ENCODE results near the gene PRPF19. TPM values are rescaled to one million over a fixed set of nuclear protein-coding genes. Genes with fewer than 3 reads are reported as not detected.

The PRPF19 gene
- polyA plus RNA-seq, 1 of the 3 experiments (the other 2 are of a cell fraction): 58.9 TPM

DNA sequence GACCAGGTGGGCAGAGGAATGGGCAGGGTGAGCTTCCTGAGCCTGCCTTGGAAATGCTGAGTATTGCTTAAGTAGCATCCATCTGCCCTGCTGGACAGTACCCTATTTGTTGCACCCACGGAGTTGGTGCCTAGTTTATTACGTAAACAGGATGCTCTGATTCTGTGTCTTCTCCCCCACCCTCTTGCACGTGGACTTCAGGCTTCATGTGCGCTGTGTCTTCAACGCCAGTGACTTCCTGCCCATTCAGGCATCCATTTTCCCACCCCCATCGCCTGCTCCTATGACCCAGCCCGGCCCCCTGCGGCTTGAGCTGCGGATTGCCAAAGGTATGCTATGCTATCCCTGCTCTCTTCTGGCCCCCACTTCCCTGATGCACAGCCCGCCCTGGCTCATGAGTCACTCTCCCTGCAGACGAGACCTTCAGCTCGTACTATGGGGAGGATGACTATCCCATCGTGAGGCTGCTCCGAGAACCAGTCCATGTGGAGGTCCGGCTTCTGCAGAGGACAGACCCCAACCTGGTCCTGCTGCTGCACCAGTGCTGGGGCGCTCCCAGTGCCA lies 33.3 kb downstream of the PRPF19 start:
- no peak overlapping the region for H3K4me3 ChIP-seq (ENCODE audit: low read depth in 2 of 2, low read length in 1 of 2)
- 82% methylated on average over 11 of the region's 16 CpGs for WGBS (ENCODE audit: low lambda C conversion rate)
- TF ChIP-seq, protein P1, sequence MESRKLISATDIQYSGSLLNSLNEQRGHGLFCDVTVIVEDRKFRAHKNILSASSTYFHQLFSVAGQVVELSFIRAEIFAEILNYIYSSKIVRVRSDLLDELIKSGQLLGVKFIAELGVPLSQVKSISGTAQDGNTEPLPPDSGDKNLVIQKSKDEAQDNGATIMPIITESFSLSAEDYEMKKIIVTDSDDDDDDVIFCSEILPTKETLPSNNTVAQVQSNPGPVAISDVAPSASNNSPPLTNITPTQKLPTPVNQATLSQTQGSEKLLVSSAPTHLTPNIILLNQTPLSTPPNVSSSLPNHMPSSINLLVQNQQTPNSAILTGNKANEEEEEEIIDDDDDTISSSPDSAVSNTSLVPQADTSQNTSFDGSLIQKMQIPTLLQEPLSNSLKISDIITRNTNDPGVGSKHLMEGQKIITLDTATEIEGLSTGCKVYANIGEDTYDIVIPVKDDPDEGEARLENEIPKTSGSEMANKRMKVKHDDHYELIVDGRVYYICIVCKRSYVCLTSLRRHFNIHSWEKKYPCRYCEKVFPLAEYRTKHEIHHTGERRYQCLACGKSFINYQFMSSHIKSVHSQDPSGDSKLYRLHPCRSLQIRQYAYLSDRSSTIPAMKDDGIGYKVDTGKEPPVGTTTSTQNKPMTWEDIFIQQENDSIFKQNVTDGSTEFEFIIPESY (IDR thresholded peaks at IDR 0.05; ENCODE audit: borderline replicate concordance, low read depth): no peak
- TF ChIP-seq FOSL2 (IDR thresholded peaks at IDR 0.05; ENCODE audit: borderline replicate concordance, low read depth) (peak; percentile 18; the same call in 1 of the 2 replicates), NFIC (IDR thresholded peaks at IDR 0.05; ENCODE audit: borderline replicate concordance) (no peak)
- no peak overlapping the region for H3K27ac ChIP-seq (ENCODE audit: low read depth in 2 of 2, low read length in 1 of 2)
- POLR2A ChIA-PET: no interaction called here
- no peaks in the 10 kb centered on the region for H3K79me2 ChIP-seq (ENCODE audit: insufficient read depth)
- peak; percentile 8 for DNase-seq
- H3K9ac ChIP-seq: no peak overlapping the region
- H3K27me3 ChIP-seq (ENCODE audit: insufficient read depth): no peaks in the 10 kb centered on the region
- H3K4me1 ChIP-seq (ENCODE audit: control insufficient read depth in 1 of 2, insufficient read depth in 2 of 2, low read depth in 1 of 2, low read length in 1 of 2): peaks cover 0 to 8% of the 10 kb centered on the region in 2 experiments; a peak in 1 of 4 replicates
- peaks cover 0 to 5% of the 10 kb centered on the region in 2 experiments for H3K36me3 ChIP-seq (replicated peaks in 1 of 2; ENCODE audit: control insufficient read depth in 1 of 2, insufficient read depth in 2 of 2, low read length in 1 of 2)
- H3K9me3 ChIP-seq: no peaks in the 10 kb centered on the region
- H3K9me2 ChIP-seq: no peaks in the 10 kb centered on the region
- no peaks in the 10 kb centered on the region for H3F3A ChIP-seq (replicated peaks; ENCODE audit: insufficient read depth)
- CTCF ChIA-PET: interaction anchor here (1.6 to 7.7 kb wide), 3 partner anchors 15 to 42 kb away, joined by 6 to 56 read pairs (median 16); no protein-coding TSS in a partner anchor
- no peak overlapping the region for H3K4me2 ChIP-seq
- H4K20me1 ChIP-seq (ENCODE audit: insufficient read depth): no peaks in the 10 kb centered on the region
- H2AFZ ChIP-seq (ENCODE audit: low read depth): no peak overlapping the region

DNA sequence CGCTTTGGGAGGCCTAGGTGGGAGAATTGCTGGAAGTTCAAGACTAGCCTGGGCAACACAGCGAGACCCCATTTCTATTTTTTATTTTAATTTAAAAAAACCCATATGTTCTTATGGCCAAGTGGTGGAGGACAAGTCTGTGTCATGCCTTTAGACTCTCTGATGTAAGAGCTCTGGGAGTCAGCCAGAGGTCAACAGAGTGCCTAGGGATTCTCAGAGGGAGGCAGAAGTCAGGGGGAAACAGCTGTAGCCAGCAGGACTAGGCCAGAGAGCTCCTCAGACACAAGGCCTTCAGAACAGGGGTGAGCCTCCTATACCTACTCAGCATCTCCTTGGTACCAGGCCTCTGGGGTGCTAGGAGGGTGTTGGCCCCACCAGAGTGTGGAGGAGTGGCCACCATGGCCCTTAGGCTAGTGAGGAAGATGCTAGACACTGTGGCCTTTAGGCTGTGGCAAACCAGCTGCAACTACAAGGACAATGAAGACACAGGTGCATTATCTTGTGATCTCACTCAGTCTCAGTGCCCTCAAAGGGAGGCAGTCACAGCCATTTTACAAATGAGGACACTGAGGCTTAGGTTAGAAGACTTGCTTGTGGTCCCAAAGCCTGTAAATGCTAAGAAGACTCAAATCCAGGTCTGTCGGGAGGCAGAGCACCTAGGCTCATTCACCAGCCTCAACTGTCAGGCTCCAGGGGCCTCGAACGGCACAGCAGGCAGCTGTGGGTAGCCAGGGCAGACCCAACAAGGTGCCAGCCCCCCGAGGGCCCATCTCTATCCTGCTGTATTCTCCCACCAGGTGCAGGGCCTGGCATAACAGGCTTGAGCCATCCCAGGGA lies 34.0 kb downstream of the PRPF19 start:
- H3K9ac ChIP-seq: no peak overlapping the region
- TF ChIP-seq, protein P2, sequence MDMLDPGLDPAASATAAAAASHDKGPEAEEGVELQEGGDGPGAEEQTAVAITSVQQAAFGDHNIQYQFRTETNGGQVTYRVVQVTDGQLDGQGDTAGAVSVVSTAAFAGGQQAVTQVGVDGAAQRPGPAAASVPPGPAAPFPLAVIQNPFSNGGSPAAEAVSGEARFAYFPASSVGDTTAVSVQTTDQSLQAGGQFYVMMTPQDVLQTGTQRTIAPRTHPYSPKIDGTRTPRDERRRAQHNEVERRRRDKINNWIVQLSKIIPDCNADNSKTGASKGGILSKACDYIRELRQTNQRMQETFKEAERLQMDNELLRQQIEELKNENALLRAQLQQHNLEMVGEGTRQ (IDR thresholded peaks at IDR 0.05; ENCODE audit: borderline replicate concordance, low read depth, low read length): no peak
- 0 out of 2 replicates have a peak, but pooled peaks have one; percentile 19 for TF ChIP-seq RXRA (IDR thresholded peaks at IDR 0.05; ENCODE audit: borderline replicate concordance, low read depth)
- no peaks in the 10 kb centered on the region for H3K36me3 ChIP-seq (replicated peaks in 1 of 2; ENCODE audit: control insufficient read depth in 1 of 2, insufficient read depth in 2 of 2, low read length in 1 of 2)
- no peak overlapping the region for H3K4me3 ChIP-seq (ENCODE audit: low read depth in 2 of 2, low read length in 1 of 2)
- H3K27me3 ChIP-seq (ENCODE audit: insufficient read depth): no peaks in the 10 kb centered on the region
- peak; percentile 12 for DNase-seq
- no peak overlapping the region for H3K27ac ChIP-seq (ENCODE audit: low read depth in 2 of 2, low read length in 1 of 2)
- no peaks in the 10 kb centered on the region for H3F3A ChIP-seq (replicated peaks; ENCODE audit: insufficient read depth)
- ChIA-PET CTCF (interaction anchor here (1.6 to 7.7 kb wide), 3 partner anchors 15 to 41 kb away, joined by 6 to 56 read pairs (median 16); no protein-coding TSS in a partner anchor), POLR2A (no interaction called here)
- H3K4me2 ChIP-seq: no peak overlapping the region
- no peaks in the 10 kb centered on the region for H3K9me3 ChIP-seq
- peaks cover 0 to 8% of the 10 kb centered on the region in 2 experiments; a peak in 1 of 4 replicates for H3K4me1 ChIP-seq (ENCODE audit: control insufficient read depth in 1 of 2, insufficient read depth in 2 of 2, low read depth in 1 of 2, low read length in 1 of 2)
- no peaks in the 10 kb centered on the region for H3K9me2 ChIP-seq
- no peak overlapping the region for H2AFZ ChIP-seq (ENCODE audit: low read depth)
- H4K20me1 ChIP-seq (ENCODE audit: insufficient read depth): no peaks in the 10 kb centered on the region
- 78% methylated on average over 6 of the region's 6 CpGs for WGBS (ENCODE audit: low lambda C conversion rate)
- H3K79me2 ChIP-seq (ENCODE audit: insufficient read depth): no peaks in the 10 kb centered on the region
